Urothelium cell line (cell line): Measurements from ENCODE around the gene HOXD4.

Experiments
- DNase-seq: peaks from one replicate; pipeline ENCODE4 v3.0.0; 2011; ENCODE audit warnings: low spot score, mixed read lengths
- FAIRE-seq: peaks from 2 replicates; lab custom pipeline; 2011; peaks lifted over from hg19 to GRCh38; lab: Jason Lieb, UNC

HOXD4 gene

GRCh38 chr2:176114120-176114929 is 37.0 kb upstream of the HOXD4 start:
- DNase-seq (no peak), FAIRE-seq (no peak)

- no peak for DNase-seq
- FAIRE-seq, result no peak
Observed at GRCh38 chr2:176114930-176115625, 36.3 kb upstream of the HOXD4 start.

- no peak for FAIRE-seq
- no peak for DNase-seq
Observed at GRCh38 chr2:176115883-176116813, 35.2 kb upstream of the HOXD4 start, which contains the start of gene HOXD10. Gene HOXD10, plus strand, starts transcription at chr2:176116778. Its CDS starts 56 bp downstream, at chr2:176116834.

GRCh38 chr2:176117162-176117822 is 34.1 kb upstream of the HOXD4 start:
- no peak for FAIRE-seq

GRCh38 chr2:176117823-176118371 is 33.5 kb upstream of the HOXD4 start:
- FAIRE-seq, result no peak
- no peak for DNase-seq

More at GRCh38 chr2:176117162-176117822, 34.1 kb upstream of the HOXD4 start:
- DNase-seq, result no peak

- FAIRE-seq, result no peak
Observed at GRCh38 chr2:176118601-176119339, 32.6 kb upstream of the HOXD4 start.

GRCh38 chr2:176120364-176121189 is 30.8 kb upstream of the HOXD4 start:
- DNase-seq, result no peak
- no peak for FAIRE-seq

More at GRCh38 chr2:176118601-176119339, 32.6 kb upstream of the HOXD4 start:
- peak; percentile 65 for DNase-seq

- DNase-seq, result no peak
- FAIRE-seq, result no peak
Observed at GRCh38 chr2:176121190-176122051, 29.9 kb upstream of the HOXD4 start.

- FAIRE-seq, result no peak
Observed at GRCh38 chr2:176122052-176122682, 29.2 kb upstream of the HOXD4 start.

GRCh38 chr2:176122683-176123410 is 28.5 kb upstream of the HOXD4 start, which contains the start of gene HOXD9:
Gene HOXD9, plus strand, starts transcription at chr2:176122719. Its CDS starts 50 bp downstream, at chr2:176122769.
- FAIRE-seq (no peak), DNase-seq (peak; percentile 68)

More at GRCh38 chr2:176122052-176122682, 29.2 kb upstream of the HOXD4 start:
- DNase-seq, result peak; percentile 48

- FAIRE-seq (no peak), DNase-seq (no peak)
Observed at GRCh38 chr2:176123411-176124109, 27.8 kb upstream of the HOXD4 start.

- FAIRE-seq, result no peak
- DNase-seq, result no peak
Observed at GRCh38 chr2:176124110-176124946, 27.0 kb upstream of the HOXD4 start.

- DNase-seq (no peak), FAIRE-seq (no peak)
Observed at GRCh38 chr2:176124947-176125771, 26.2 kb upstream of the HOXD4 start.

- FAIRE-seq (no peak), DNase-seq (no peak)
Observed at GRCh38 chr2:176125772-176126054, 25.6 kb upstream of the HOXD4 start.
